Breast epithelium (tissue), 3 donors: ENCODE measurements around the gene CST4.

ENCODE experiments used
- POLR2A ChIP-seq: fragments of 450-650 bp; IDR thresholded peaks from one replicate; pipeline ENCODE4 v1.6.1; 2016; ENCODE audit warnings: antibody characterized with exemption, mild to moderate bottlenecking, moderate library complexity
- POLR2AphosphoS5 ChIP-seq, 3 donors: sonication (generic); formaldehyde crosslinking; IDR thresholded peaks; one replicate each; pipeline ENCODE4 v1.6.1; 2017; ENCODE audit warnings: antibody characterized with exemption in 3 of 3
- TF ChIP-seq, protein P1 (sequence below), 3 donors: fragments of 450-650 bp; IDR thresholded peaks; one replicate each; pipeline ENCODE4 v1.5.1; 2016 to 2017; ENCODE audit warnings: antibody characterized with exemption in 3 of 3, mild to moderate bottlenecking in 3 of 3, moderate library complexity in 3 of 3

DNA sequence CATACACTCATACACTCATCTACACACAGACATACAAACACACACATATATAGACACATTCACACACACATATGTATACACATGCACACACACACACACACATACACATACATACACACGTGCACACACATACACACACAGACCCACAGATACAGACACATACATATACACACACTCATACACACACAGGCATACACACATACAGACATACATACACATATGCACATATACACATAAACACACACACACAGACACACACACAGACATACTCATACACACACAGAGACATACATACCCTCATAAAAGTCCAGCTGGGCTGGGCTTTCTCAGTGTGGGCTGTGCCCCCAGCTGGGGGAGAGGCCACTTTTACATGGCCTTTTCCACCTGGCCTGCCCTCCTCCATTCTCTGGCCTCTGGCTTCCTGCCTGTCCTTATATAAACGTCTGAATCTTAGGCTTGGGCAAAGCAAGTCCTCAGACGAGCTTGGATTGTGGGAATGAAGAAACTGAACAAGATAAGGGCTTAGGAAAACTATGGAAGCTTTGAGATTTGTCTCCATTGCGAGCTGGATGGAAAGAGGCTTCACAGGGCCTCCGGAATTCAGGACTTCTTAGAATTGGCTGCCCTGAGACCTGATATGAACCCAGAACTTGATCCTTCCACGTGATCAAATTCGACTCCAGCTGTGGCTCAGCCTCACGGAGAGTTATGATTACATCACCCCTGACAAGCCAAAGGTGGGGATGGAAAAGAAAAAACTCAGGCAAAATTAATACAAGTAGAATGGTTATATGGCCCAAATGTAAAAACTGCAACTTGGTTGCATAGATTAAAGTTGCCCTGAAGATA, 28.6 kb downstream of the CST4 start:
- TF ChIP-seq, protein P1, sequence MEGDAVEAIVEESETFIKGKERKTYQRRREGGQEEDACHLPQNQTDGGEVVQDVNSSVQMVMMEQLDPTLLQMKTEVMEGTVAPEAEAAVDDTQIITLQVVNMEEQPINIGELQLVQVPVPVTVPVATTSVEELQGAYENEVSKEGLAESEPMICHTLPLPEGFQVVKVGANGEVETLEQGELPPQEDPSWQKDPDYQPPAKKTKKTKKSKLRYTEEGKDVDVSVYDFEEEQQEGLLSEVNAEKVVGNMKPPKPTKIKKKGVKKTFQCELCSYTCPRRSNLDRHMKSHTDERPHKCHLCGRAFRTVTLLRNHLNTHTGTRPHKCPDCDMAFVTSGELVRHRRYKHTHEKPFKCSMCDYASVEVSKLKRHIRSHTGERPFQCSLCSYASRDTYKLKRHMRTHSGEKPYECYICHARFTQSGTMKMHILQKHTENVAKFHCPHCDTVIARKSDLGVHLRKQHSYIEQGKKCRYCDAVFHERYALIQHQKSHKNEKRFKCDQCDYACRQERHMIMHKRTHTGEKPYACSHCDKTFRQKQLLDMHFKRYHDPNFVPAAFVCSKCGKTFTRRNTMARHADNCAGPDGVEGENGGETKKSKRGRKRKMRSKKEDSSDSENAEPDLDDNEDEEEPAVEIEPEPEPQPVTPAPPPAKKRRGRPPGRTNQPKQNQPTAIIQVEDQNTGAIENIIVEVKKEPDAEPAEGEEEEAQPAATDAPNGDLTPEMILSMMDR (IDR thresholded peaks at IDR 0.05): no peak
- TF ChIP-seq POLR2AphosphoS5 (IDR thresholded peaks at IDR 0.05) (no peak), POLR2A (no peak)
